Caco-2 (cell line): ENCODE measurements around the gene COL5A1. TPM values are rescaled to one million over a fixed set of nuclear protein-coding genes. Genes with fewer than 3 reads are reported as not detected.

Experiments used
- BruUV-seq: library from RNA; stranded (reverse); fragments of 400-500 nt; replicated peaks from 2 replicates; lab custom pipeline; 2021; lab: Mats Ljungman, UMichigan
- CTCF ChIA-PET: fragments of 300-600 bp; sonication (Branson Sonifier 250); formaldehyde crosslinking; loops from one replicate; lab custom pipeline; 2022; ENCODE audit warnings: antibody characterized with exemption; lab: Charles Lee
- POLR2A ChIA-PET: fragments of 300-600 bp; sonication (Branson Sonifier 250); formaldehyde crosslinking; loops from one replicate; lab custom pipeline; 2022; ENCODE audit warnings: antibody characterized with exemption; lab: Charles Lee
- DNase-seq, 2 experiments: peaks; one replicate each; pipeline versions ENCODE4 v3.0.0 to v3.0.0-alpha.2; 2020 to 2022
- H3K27me3 ChIP-seq: replicated peaks from 2 replicates; pipeline ENCODE4 v1.6.0; 2011; ENCODE audit warnings: low read length; ENCODE audit not compliant: control insufficient read depth, insufficient read depth
- H3K36me3 ChIP-seq: 2 replicates; pipeline ENCODE4 v1.5.1; 2011; ENCODE audit warnings: low read length; ENCODE audit not compliant: control insufficient read depth, insufficient read depth
- H3K4me1 ChIP-seq: fragments of 250-450 bp; sonication (Bioruptor Pico); 2 replicates; pipeline ENCODE4 v1.5.1; 2020; ENCODE audit warnings: mild to moderate bottlenecking
- H3K4me3 ChIP-seq: 2 replicates; pipeline ENCODE4 v1.5.1; 2011; ENCODE audit warnings: low read depth, mild to moderate bottlenecking, control low read depth, low read length
- H3K9me3 ChIP-seq: fragments of 250-450 bp; sonication (Bioruptor Pico); 2 replicates; pipeline ENCODE4 v1.5.1; 2020; ENCODE audit warnings: mild to moderate bottlenecking, moderate library complexity
- H3K27ac Mint-ChIP-seq: one replicate; pipeline ENCODE4 v1.8.0; 2022; ENCODE audit warnings: mixed read lengths; ENCODE audit not compliant: unreplicated experiment
- H3K27me3 Mint-ChIP-seq: one replicate; pipeline ENCODE4 v1.8.0; 2022; ENCODE audit warnings: mixed read lengths; ENCODE audit not compliant: insufficient read depth, unreplicated experiment
- H3K36me3 Mint-ChIP-seq: one replicate; pipeline ENCODE4 v1.8.0; 2022; ENCODE audit warnings: mild to moderate bottlenecking, mixed read lengths; ENCODE audit not compliant: insufficient read depth, unreplicated experiment
- H3K4me1 Mint-ChIP-seq: one replicate; pipeline ENCODE4 v1.8.0; 2022; ENCODE audit warnings: low read depth, mixed read lengths; ENCODE audit not compliant: unreplicated experiment
- H3K4me3 Mint-ChIP-seq: one replicate; pipeline ENCODE4 v1.8.0; 2022; ENCODE audit warnings: mild to moderate bottlenecking, moderate library complexity, mixed read lengths; ENCODE audit not compliant: unreplicated experiment
- H3K9me3 Mint-ChIP-seq: one replicate; pipeline ENCODE4 v1.8.0; 2022; ENCODE audit warnings: mixed read lengths; ENCODE audit not compliant: unreplicated experiment
- CTCF ChIP-seq, 2 experiments: fragments of 200-600 bp in 1 of 2; IDR thresholded peaks; 1 replicate in 1 of 2; 2 replicates in 1 of 2; pipeline versions ENCODE4 v1.5.1 to v1.8.0; 2011 to 2022; ENCODE audit warnings: antibody characterized with exemption in 1 of 2, control low read depth in 1 of 2, inconsistent platforms in 1 of 2, low read depth in 1 of 2, low read length in 1 of 2, mild to moderate bottlenecking in 1 of 2, moderate library complexity in 1 of 2; ENCODE audit not compliant: insufficient read depth in 1 of 2, severe bottlenecking in 1 of 2, unreplicated experiment in 1 of 2
- intact Hi-C: fragments of 100-400 bp; cut with micrococcal nuclease; formaldehyde crosslinking; loops from one replicate; pipeline ENCODE4 v1.10.0; 2022; ENCODE audit not compliant: unreplicated experiment
- total RNA-seq: library from RNA; stranded (reverse); gene quantifications from 2 replicates; pipeline ENCODE4 v1.2.3, GENCODE V29; 2022

The COL5A1 gene
- total RNA-seq, 1 experiment from 2014 or later: 4.8 TPM

GRCh38 chr9:134720136-134720753 lies 78.6 kb downstream of the COL5A1 start:
- CTCF ChIA-PET: no interaction called here
- peaks cover 6% of the 10 kb centered on the region for H3K36me3 Mint-ChIP-seq
- Histone ChIP-seq H3K4me1 (peaks cover 6% of the 10 kb centered on the region; the same call in 1 of the 2 replicates), H3K9me3 (no peaks in the 10 kb centered on the region), H3K36me3 (no peaks in the 10 kb centered on the region), H3K27me3 (no peaks in the 10 kb centered on the region), H3K4me3 (no peak overlapping the region)
- intact Hi-C loops: no loop called here
- peaks cover 3% of the 10 kb centered on the region for H3K27me3 Mint-ChIP-seq
- H3K27ac Mint-ChIP-seq: no peak overlapping the region
- no peaks in the 10 kb centered on the region for H3K4me1 Mint-ChIP-seq
- TF ChIP-seq CTCF (IDR thresholded peaks at IDR 0.05; ENCODE audit: insufficient read depth in 1 of 2, low read depth in 1 of 2, low read length in 1 of 2, severe bottlenecking in 1 of 2, unreplicated experiment in 1 of 2): no peak
- no peak overlapping the region for H3K4me3 Mint-ChIP-seq
- POLR2A ChIA-PET: no interaction called here
- no TSS peak for BruUV-seq
- H3K9me3 Mint-ChIP-seq: no peaks in the 10 kb centered on the region
- DNase-seq: no peak

GRCh38 chr9:134720796-134721195 lies 79.2 kb downstream of the COL5A1 start:
- no peak overlapping the region for H3K4me3 ChIP-seq
- Mint-ChIP-seq H3K4me3 (no peak overlapping the region), H3K27ac (no peak overlapping the region), H3K36me3 (peaks cover 6% of the 10 kb centered on the region), H3K4me1 (no peaks in the 10 kb centered on the region), H3K27me3 (peaks cover 3% of the 10 kb centered on the region), H3K9me3 (no peaks in the 10 kb centered on the region)
- H3K9me3 ChIP-seq: no peaks in the 10 kb centered on the region
- intact Hi-C loops: no loop called here
- POLR2A ChIA-PET: no interaction called here
- no peak for TF ChIP-seq CTCF (IDR thresholded peaks at IDR 0.05; ENCODE audit: insufficient read depth in 1 of 2, low read depth in 1 of 2, low read length in 1 of 2, severe bottlenecking in 1 of 2, unreplicated experiment in 1 of 2)
- no peak for DNase-seq
- H3K27me3 ChIP-seq: no peaks in the 10 kb centered on the region
- CTCF ChIA-PET: no interaction called here
- no TSS peak for BruUV-seq
- H3K4me1 ChIP-seq: peaks cover 6% of the 10 kb centered on the region; the same call in 1 of the 2 replicates
- H3K36me3 ChIP-seq: no peaks in the 10 kb centered on the region

- Histone ChIP-seq H3K4me1 (peaks cover 6% of the 10 kb centered on the region; the same call in 1 of the 2 replicates), H3K27me3 (no peaks in the 10 kb centered on the region), H3K4me3 (no peak overlapping the region), H3K9me3 (no peaks in the 10 kb centered on the region), H3K36me3 (no peaks in the 10 kb centered on the region)
- TF ChIP-seq CTCF (IDR thresholded peaks at IDR 0.05; ENCODE audit: insufficient read depth in 1 of 2, low read depth in 1 of 2, low read length in 1 of 2, severe bottlenecking in 1 of 2, unreplicated experiment in 1 of 2): no peak
- BruUV-seq: no TSS peak
- no peaks in the 10 kb centered on the region for H3K4me1 Mint-ChIP-seq
- H3K4me3 Mint-ChIP-seq: no peak overlapping the region
- no peak for DNase-seq
- intact Hi-C loops: no loop called here
- peaks cover 6% of the 10 kb centered on the region for H3K36me3 Mint-ChIP-seq
- no peaks in the 10 kb centered on the region for H3K9me3 Mint-ChIP-seq
- ChIA-PET POLR2A (no interaction called here), CTCF (no interaction called here)
- H3K27me3 Mint-ChIP-seq: peaks cover 3% of the 10 kb centered on the region
- H3K27ac Mint-ChIP-seq: no peak overlapping the region
These were observed 79.7 kb downstream of the COL5A1 start for GRCh38 chr9:134721344-134721743.
